SK-N-SH treated with all-trans-retinoic acid at 6 μM for 48 hours (cell line): Measurements from ENCODE around the gene MATR3.

Experiments
- ATAC-seq: fragments of 200-7000 bp; cut with Tn5 transposase; 3 replicates; pipeline ENCODE4 v1.9.1; 2020; ENCODE audit warnings: mild to moderate bottlenecking, moderate library complexity
- ARNTL ChIP-seq: fragments of 450-650 bp; formaldehyde crosslinking; IDR thresholded peaks from 2 replicates; pipeline ENCODE4 v1.5.0; 2020; ENCODE audit warnings: low read depth, mild to moderate bottlenecking, moderate library complexity, borderline replicate concordance
- BACH2 ChIP-seq: fragments of 250-450 bp; sonication (Bioruptor Pico); IDR thresholded peaks from 2 replicates; pipeline ENCODE4 v1.9.0; 2021; ENCODE audit warnings: mild to moderate bottlenecking, borderline replicate concordance
- CSDC2 ChIP-seq: fragments of 250-450 bp; sonication (Bioruptor Pico); IDR thresholded peaks from 2 replicates; pipeline ENCODE4 v1.5.0; 2020; ENCODE audit warnings: mild to moderate bottlenecking, moderate library complexity
- ESRRG ChIP-seq: fragments of 250-450 bp; sonication (Bioruptor Pico); IDR thresholded peaks from 2 replicates; pipeline ENCODE4 v1.6.1; 2021; ENCODE audit warnings: mild to moderate bottlenecking
- GLIS3 ChIP-seq: fragments of 250-450 bp; sonication (Bioruptor Pico); IDR thresholded peaks from 2 replicates; pipeline ENCODE4 v1.5.0; 2020; ENCODE audit warnings: mild to moderate bottlenecking, moderate library complexity
- ISL1 ChIP-seq: fragments of 250-450 bp; sonication (Bioruptor Pico); IDR thresholded peaks from 2 replicates; pipeline ENCODE4 v2.1.2; 2022; ENCODE audit warnings: mild to moderate bottlenecking, moderate library complexity
- OSR1 ChIP-seq: fragments of 250-450 bp; sonication (Bioruptor Pico); IDR thresholded peaks from 2 replicates; pipeline ENCODE4 v1.8.0; 2022; ENCODE audit warnings: moderate library complexity, mild to moderate bottlenecking, inconsistent platforms
- PPARA ChIP-seq: fragments of 250-450 bp; sonication (Bioruptor Pico); IDR thresholded peaks from 2 replicates; pipeline ENCODE4 v1.5.0; 2020; ENCODE audit warnings: mild to moderate bottlenecking, borderline replicate concordance
- RARB ChIP-seq: fragments of 250-450 bp; sonication (Bioruptor Pico); IDR thresholded peaks from 2 replicates; pipeline ENCODE4 v1.8.0; 2021; ENCODE audit warnings: mild to moderate bottlenecking, moderate library complexity
- SNAI2 ChIP-seq: fragments of 250-450 bp; sonication (Bioruptor Pico); IDR thresholded peaks from 2 replicates; pipeline ENCODE4 v1.5.0; 2020; ENCODE audit warnings: mild to moderate bottlenecking, moderate library complexity
- TCF4 ChIP-seq: fragments of 250-450 bp; sonication (Bioruptor Pico); IDR thresholded peaks from 2 replicates; pipeline ENCODE4 v1.8.0; 2021; ENCODE audit warnings: mild to moderate bottlenecking, moderate library complexity, borderline replicate concordance
- TOX ChIP-seq: fragments of 250-450 bp; sonication (Bioruptor Pico); IDR thresholded peaks from 2 replicates; pipeline ENCODE4 v1.8.0; 2021; ENCODE audit warnings: mild to moderate bottlenecking, moderate library complexity, borderline replicate concordance
- ZC3H10 ChIP-seq: fragments of 250-450 bp; sonication (Bioruptor Pico); IDR thresholded peaks from 2 replicates; pipeline ENCODE4 v1.5.1; 2021; ENCODE audit warnings: mild to moderate bottlenecking, moderate library complexity
- ZFP3 ChIP-seq: fragments of 250-450 bp; sonication (Bioruptor Pico); IDR thresholded peaks from 2 replicates; pipeline ENCODE4 v1.5.0; 2020; ENCODE audit warnings: mild to moderate bottlenecking, moderate library complexity
- ZFP30 ChIP-seq: fragments of 450-650 bp; formaldehyde crosslinking; IDR thresholded peaks from 2 replicates; pipeline ENCODE4 v1.5.0; 2022; ENCODE audit warnings: mild to moderate bottlenecking, moderate library complexity
- ZNF565 ChIP-seq: fragments of 450-650 bp; formaldehyde crosslinking; conservative IDR thresholded peaks from 2 replicates; pipeline ENCODE4 v1.5.0; 2020; ENCODE audit warnings: low read depth, mild to moderate bottlenecking, moderate library complexity
- ZNF70 ChIP-seq: fragments of 450-650 bp; formaldehyde crosslinking; IDR thresholded peaks from 2 replicates; pipeline ENCODE4 v1.5.0; 2020; ENCODE audit warnings: mild to moderate bottlenecking, moderate library complexity
- ZNF8 ChIP-seq: fragments of 450-650 bp; formaldehyde crosslinking; IDR thresholded peaks from 2 replicates; pipeline ENCODE4 v1.5.0; 2020; ENCODE audit warnings: mild to moderate bottlenecking, moderate library complexity
- TF ChIP-seq, protein P1 (sequence below): fragments of 250-450 bp; sonication (Bioruptor Pico); IDR thresholded peaks from 2 replicates; pipeline ENCODE4 v1.5.0; 2020; ENCODE audit warnings: mild to moderate bottlenecking, moderate library complexity
- TF ChIP-seq, protein P2 (sequence below): fragments of 250-450 bp; sonication (Bioruptor Pico); IDR thresholded peaks from 2 replicates; pipeline ENCODE4 v1.8.0; 2021; ENCODE audit warnings: low read depth, mild to moderate bottlenecking, moderate library complexity, borderline replicate concordance
- TF ChIP-seq, protein P3 (sequence below): fragments of 250-450 bp; sonication (Bioruptor Pico); IDR thresholded peaks from 2 replicates; pipeline ENCODE4 v1.8.0; 2020; ENCODE audit warnings: mild to moderate bottlenecking, moderate library complexity, borderline replicate concordance
- TF ChIP-seq, protein P4 (sequence below): fragments of 250-450 bp; sonication (Bioruptor Pico); IDR thresholded peaks from 2 replicates; pipeline ENCODE4 v1.5.1; 2020; ENCODE audit warnings: low read depth, mild to moderate bottlenecking, moderate library complexity

Gene MATR3

DNA sequence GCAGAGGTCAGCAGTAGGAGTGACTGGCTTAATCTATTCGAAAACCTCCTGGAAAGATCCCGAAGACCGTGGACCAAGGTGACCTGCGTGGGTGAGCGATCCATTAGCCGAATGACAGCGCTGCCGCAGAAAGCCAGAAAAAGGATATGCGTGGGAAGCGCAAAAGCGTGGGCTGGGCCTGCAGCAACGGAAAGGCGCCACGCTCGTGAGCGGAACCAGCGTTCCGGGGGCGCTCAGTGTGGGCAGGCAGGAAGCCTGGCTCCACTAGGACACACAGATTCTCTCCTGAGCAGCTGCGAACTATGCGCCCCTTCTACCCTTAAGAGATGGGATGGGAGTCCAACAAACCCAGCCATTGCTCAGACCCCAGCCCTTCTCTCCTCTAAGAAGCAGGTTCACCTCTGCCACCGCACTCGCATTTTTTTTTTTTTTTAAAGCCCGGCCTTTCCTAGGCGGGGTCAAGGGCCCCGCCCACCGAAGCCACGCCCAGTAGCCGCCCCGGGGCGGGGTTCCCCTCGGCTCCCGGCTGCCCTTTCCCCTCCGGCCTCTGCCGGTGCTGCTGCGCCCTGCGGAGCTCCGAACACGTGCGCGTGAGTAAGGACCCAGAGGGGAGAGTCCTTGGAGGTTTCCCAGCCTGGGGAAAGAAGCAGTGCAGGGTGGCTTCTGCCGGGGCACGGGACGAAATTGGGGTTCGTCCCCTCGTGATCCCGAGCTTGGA lies 19.8 kb upstream of the MATR3 start:
- peak; percentile 92 for ATAC-seq
- no peak for TF ChIP-seq PPARA
- TF ChIP-seq ZFP30 (CRISPR knock-in tag), result no peak
- TF ChIP-seq GLIS3 (CRISPR knock-in tag), result no peak

DNA sequence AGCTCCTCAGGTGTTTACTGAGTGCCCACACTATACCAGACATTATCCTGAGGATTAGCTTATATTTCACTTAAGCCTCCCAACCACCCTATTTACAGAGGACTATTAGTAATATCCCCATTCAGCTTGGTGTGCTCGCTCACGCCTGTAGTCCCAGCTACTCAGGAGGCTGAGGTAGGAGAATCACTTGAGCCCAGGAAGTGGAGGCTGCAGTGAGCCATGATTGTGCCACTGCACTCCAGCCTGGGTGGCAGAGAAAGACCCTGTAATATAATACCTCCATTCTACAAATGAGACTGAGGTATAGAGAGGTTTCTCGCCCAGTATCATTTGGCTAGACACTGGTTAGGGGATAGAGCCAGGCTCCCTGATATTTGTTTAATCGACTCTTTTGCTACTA lies 18.0 kb upstream of the MATR3 start:
- TF ChIP-seq, protein P1, sequence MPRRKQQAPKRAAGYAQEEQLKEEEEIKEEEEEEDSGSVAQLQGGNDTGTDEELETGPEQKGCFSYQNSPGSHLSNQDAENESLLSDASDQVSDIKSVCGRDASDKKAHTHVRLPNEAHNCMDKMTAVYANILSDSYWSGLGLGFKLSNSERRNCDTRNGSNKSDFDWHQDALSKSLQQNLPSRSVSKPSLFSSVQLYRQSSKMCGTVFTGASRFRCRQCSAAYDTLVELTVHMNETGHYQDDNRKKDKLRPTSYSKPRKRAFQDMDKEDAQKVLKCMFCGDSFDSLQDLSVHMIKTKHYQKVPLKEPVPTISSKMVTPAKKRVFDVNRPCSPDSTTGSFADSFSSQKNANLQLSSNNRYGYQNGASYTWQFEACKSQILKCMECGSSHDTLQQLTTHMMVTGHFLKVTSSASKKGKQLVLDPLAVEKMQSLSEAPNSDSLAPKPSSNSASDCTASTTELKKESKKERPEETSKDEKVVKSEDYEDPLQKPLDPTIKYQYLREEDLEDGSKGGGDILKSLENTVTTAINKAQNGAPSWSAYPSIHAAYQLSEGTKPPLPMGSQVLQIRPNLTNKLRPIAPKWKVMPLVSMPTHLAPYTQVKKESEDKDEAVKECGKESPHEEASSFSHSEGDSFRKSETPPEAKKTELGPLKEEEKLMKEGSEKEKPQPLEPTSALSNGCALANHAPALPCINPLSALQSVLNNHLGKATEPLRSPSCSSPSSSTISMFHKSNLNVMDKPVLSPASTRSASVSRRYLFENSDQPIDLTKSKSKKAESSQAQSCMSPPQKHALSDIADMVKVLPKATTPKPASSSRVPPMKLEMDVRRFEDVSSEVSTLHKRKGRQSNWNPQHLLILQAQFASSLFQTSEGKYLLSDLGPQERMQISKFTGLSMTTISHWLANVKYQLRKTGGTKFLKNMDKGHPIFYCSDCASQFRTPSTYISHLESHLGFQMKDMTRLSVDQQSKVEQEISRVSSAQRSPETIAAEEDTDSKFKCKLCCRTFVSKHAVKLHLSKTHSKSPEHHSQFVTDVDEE (CRISPR knock-in tag), result no peak
- TF ChIP-seq PPARA (no peak), ARNTL (CRISPR knock-in tag) (no peak), CSDC2 (CRISPR knock-in tag) (no peak), GLIS3 (CRISPR knock-in tag) (no peak), ZNF70 (CRISPR knock-in tag) (no peak), OSR1 (no peak), BACH2 (CRISPR knock-in tag) (no peak), SNAI2 (no peak), ZNF565 (no peak), RARB (CRISPR knock-in tag) (no peak), TOX (CRISPR knock-in tag) (no peak)
- ATAC-seq, result no peak

DNA sequence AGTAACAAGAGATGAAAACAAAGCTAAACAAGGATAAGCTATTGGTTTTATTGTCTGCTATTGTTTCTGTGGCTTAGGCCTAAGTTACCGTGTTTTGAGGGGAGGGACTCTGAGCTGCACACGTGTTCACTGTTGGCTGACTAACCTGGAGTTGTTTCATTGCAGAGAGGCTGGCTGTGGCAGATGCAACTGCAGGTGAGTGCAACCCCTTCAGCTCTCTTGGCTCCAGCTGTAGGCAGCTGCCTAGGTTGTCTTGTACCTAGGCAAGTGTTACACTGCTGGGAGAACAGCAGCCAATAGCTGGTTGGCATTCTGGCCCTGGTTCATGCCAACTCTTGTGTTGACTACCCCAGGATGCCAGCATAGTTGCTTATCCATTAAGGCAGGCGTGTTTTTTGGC lies 17.6 kb upstream of the MATR3 start:
- TF ChIP-seq, protein P2, sequence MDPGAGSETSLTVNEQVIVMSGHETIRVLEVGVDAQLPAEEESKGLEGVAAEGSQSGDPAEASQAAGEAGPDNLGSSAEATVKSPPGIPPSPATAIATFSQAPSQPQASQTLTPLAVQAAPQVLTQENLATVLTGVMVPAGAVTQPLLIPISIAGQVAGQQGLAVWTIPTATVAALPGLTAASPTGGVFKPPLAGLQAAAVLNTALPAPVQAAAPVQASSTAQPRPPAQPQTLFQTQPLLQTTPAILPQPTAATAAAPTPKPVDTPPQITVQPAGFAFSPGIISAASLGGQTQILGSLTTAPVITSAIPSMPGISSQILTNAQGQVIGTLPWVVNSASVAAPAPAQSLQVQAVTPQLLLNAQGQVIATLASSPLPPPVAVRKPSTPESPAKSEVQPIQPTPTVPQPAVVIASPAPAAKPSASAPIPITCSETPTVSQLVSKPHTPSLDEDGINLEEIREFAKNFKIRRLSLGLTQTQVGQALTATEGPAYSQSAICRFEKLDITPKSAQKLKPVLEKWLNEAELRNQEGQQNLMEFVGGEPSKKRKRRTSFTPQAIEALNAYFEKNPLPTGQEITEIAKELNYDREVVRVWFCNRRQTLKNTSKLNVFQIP, result no peak
- TF ChIP-seq ISL1 (CRISPR knock-in tag), result no peak
- no peak for TF ChIP-seq TCF4
- TF ChIP-seq ARNTL (CRISPR knock-in tag), result no peak
- no peak for TF ChIP-seq ZFP3 (CRISPR knock-in tag)
- TF ChIP-seq TOX (CRISPR knock-in tag), result no peak
- TF ChIP-seq ZNF8, result no peak
- no peak for TF ChIP-seq ZFP30 (CRISPR knock-in tag)
- TF ChIP-seq SNAI2, result no peak
- TF ChIP-seq, protein P3, sequence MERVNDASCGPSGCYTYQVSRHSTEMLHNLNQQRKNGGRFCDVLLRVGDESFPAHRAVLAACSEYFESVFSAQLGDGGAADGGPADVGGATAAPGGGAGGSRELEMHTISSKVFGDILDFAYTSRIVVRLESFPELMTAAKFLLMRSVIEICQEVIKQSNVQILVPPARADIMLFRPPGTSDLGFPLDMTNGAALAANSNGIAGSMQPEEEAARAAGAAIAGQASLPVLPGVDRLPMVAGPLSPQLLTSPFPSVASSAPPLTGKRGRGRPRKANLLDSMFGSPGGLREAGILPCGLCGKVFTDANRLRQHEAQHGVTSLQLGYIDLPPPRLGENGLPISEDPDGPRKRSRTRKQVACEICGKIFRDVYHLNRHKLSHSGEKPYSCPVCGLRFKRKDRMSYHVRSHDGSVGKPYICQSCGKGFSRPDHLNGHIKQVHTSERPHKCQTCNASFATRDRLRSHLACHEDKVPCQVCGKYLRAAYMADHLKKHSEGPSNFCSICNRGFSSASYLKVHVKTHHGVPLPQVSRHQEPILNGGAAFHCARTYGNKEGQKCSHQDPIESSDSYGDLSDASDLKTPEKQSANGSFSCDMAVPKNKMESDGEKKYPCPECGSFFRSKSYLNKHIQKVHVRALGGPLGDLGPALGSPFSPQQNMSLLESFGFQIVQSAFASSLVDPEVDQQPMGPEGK (CRISPR knock-in tag), result no peak
- no peak for TF ChIP-seq ZNF565
- no peak for TF ChIP-seq CSDC2 (CRISPR knock-in tag)
- TF ChIP-seq PPARA, result no peak
- no peak for TF ChIP-seq OSR1
- no peak for TF ChIP-seq ESRRG (CRISPR knock-in tag)
- no peak for TF ChIP-seq RARB (CRISPR knock-in tag)
- ATAC-seq, result no peak

DNA sequence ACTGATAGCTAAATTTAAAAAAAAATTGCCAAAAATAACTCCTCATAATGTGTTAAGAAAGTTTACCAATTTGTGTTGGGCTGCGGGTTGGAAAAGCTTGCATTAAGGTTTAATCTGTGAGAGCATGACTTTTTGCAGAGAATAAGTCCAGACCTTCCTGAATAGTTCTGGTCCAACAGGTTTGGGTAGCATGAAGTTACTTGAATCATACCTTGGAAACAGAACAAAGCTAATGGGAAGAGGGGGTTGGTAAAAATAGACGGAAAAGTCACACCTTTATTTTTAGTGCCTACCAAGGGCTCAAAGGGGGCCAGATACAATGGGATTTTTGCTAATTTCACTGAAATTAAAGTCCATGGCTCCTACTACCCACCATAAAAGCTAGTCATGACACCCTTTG lies 17.1 kb upstream of the MATR3 start:
- no peak for ATAC-seq
- TF ChIP-seq ZNF70 (CRISPR knock-in tag) (no peak), SNAI2 (no peak), ESRRG (CRISPR knock-in tag) (no peak), RARB (CRISPR knock-in tag) (no peak), ISL1 (CRISPR knock-in tag) (no peak), ARNTL (CRISPR knock-in tag) (no peak), ZNF8 (no peak), CSDC2 (CRISPR knock-in tag) (no peak), TOX (CRISPR knock-in tag) (no peak), ZFP30 (CRISPR knock-in tag) (no peak), OSR1 (no peak), PPARA (no peak), ZFP3 (CRISPR knock-in tag) (no peak), BACH2 (CRISPR knock-in tag) (no peak), ZNF565 (no peak), ZC3H10 (CRISPR knock-in tag) (no peak), GLIS3 (CRISPR knock-in tag) (no peak)
- TF ChIP-seq, protein P3 (CRISPR knock-in tag), result no peak
- TF ChIP-seq, protein P4, sequence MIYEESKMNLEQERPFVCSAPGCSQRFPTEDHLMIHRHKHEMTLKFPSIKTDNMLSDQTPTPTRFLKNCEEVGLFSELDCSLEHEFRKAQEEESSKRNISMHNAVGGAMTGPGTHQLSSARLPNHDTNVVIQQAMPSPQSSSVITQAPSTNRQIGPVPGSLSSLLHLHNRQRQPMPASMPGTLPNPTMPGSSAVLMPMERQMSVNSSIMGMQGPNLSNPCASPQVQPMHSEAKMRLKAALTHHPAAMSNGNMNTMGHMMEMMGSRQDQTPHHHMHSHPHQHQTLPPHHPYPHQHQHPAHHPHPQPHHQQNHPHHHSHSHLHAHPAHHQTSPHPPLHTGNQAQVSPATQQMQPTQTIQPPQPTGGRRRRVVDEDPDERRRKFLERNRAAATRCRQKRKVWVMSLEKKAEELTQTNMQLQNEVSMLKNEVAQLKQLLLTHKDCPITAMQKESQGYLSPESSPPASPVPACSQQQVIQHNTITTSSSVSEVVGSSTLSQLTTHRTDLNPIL (CRISPR knock-in tag), result no peak
- TF ChIP-seq, all 23 proteins: peak for 0
